GM19395 (cell line): ENCODE data around the gene WDR54.
"Not testable (repeated sequence)": the region's sequence is repeated elsewhere in the genome, so short reads cannot be mapped to it uniquely, and the experiment has no call there.

Source experiments
- ATAC-seq: cut with Tn5 transposase; IDR thresholded peaks from one replicate; pipeline ENCODE4 v1.9.1; 2021; ENCODE audit warnings: mild to moderate bottlenecking, moderate library complexity; ENCODE audit not compliant: unreplicated experiment

The WDR54 gene

GRCh38 chr2:74427551-74427950 lies 6.0 kb downstream of the WDR54 start:
- ATAC-seq, result no peak

DNA sequence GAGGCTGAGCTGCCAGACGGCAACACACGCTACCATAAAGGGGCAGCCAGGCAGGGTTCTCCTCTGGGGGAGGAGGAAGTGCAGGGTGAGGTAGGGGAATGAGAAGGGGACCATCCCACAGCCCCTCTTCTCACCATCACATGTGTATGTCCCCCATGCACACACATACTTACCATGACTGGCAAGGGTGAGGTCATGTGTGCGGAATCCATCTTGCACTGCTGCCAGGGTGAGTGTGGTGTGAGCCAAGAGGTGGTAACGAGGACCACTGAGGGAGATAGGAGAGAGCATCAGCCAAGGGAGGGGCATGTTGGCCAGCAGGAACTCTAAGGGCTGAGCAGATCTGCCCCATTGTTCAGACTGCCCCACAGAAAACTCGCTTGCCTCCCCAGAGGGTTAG lies 7.1 kb downstream of the WDR54 start:
- no peak for ATAC-seq

DNA sequence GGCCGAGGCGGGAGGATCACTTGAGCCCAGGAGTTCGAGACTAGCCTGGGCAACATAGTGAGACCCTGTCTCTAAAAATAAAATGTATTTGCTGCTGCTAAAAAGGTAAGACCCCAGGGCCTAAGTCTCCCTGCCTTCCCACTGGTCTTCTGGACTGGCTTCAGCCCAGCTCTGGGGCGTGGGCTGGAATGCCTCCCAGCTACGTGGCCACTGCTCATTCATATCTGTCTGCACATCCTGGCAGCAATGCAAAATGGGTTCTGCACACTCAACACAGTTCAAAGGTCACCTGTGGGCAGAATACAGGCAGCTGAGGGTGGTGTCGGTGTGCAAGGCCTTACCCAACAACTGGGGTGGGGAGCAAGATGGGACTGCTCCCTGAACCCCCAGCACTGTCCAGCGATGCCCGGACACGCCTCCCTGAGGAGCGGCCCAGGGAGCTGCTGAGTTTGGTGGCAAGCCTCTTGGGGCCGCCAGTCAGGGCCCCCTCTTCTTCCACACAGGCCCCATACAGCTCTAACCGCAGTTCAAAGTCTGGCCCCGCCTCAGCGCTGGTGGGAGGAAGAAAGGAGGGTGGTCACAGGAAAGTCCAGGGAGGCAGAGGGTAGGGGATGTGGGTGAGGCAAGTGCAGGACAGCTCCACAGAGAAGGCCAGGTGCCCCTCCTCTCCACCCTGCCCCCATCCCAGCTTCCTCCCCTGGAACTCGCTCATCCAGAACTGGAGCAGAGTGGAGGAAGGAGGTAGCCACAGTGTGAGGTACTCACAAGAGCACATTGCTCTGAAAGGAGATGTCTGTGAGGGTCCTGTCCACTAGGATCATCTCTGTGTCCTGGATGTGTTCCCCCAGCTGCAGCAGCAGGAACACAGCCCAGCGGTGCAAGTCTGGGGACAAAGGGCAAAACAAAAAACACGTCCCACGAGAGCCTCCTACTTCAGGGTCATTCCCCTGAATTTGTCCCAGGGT lies 8.2 kb downstream of the WDR54 start:
- ATAC-seq, result no peak

DNA sequence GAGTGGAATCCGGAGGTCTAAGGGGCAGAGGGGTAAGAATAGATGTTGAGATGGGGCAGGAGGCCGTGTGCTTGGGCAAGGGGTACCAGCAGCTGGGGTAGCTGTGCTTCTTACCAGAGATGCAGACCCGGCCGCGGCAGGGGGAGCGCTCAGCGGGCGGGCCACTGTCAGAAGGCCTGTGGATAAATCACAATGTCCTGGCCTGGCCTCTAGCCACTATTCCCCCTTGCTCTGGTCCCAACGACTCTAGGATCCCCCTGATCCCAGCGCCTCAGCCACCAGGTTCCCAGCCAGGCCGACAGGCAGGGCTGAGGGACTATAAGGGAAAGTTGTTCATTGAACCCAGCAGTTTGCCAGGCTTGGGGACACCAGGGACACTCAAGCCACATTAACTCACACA lies 9.0 kb downstream of the WDR54 start:
- no peak for ATAC-seq

DNA sequence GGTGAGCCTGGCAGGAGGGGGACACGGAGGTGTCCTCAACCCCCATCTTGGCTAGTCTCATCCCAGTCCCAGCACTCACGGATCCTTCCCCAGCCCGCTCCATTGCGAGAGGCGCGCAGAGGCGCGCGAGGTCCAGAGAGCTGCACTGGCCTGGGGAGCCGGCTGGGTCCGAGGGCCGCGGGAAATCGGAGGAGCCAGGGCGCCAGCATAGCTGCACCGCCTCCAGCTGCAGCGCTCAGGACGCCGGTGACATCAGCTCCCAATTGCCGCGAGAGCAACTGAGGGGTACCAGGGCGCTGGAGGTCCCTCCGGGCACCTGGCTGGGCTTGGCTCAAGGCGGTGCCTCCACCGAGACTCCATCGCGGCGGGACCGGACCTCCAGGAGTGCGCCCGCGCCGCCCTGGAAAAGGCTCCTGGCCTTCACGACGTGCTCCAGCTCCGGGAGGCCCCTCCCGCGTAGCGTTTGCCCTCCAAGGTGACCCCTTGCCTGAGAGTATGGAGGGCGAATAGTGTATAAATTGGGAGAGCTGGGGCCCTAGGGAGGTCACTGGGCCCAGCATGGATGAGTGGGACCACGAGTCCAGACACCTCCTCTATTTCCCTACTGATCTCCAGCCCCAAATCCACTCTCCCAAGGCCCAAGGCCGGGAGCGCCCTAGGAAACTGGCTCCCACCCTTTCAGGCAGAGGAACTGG lies 14.7 kb downstream of the WDR54 start:
- ATAC-seq, result no peak

DNA sequence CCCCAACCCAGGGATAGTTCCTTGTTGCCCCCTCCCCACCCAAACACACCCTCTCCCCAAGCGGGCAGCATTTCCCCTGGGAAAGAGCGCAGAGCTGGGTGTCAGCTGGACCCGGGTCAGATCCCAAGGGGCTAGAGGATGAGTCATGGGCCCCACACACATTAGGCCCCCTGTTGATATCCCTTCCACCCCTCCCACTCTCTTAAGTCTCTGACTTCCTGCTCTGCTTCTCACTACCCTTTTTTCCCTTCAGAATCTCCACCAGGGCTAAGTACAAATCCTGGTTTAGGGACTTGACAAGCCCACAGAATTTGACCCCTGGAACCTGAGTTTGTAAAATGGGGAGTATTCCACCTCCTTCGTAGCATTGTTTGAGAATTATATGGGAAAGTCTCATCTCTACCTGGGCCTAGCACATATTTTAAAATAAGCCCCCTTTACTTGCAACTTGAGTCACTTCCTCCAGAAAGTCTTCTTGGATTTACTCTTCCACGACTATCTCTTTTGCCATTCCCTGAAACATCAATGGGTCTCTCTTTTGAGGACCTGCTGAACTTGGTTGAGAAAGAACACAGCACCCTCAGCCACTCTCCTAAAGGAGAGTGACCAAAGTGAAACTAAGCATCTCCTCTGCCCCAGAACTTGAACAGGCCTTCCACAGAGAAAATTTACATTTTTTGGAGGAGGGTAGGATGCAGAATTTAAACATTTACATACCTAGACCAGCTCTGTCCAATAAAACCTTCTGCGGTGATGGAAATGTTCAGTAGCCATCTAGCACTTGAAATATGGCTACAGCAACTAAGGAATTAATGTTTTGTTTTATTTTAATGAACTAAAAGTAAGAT lies 15.5 kb downstream of the WDR54 start:
- no peak for ATAC-seq

DNA sequence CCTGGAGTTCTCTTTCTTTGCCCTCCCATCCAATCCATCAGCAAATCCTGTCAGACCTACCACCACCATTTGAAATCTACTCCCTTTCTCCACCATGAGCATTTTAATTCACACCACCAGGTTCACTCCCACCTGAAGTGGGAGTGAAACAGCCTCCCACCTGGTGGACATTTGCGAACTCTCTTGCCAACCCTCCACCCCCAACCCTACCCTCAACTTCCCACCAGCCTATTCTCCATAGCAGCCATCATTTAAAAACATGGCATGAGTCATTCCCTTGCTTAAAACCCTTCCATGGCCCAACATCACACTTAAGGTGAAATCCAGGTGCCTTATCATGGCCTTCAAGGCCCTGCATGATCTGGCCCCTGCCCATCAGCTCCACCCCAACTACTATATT lies 16.7 kb downstream of the WDR54 start:
- no peak for ATAC-seq

GRCh38 chr2:74439373-74439772 lies 17.8 kb downstream of the WDR54 start:
- ATAC-seq, result no peak

GRCh38 chr2:74439803-74440377 lies 18.4 kb downstream of the WDR54 start:
- ATAC-seq, result no peak

- peak; percentile 83 for ATAC-seq
These were observed 19.0 kb downstream of the WDR54 start for GRCh38 chr2:74440378-74441169.

DNA sequence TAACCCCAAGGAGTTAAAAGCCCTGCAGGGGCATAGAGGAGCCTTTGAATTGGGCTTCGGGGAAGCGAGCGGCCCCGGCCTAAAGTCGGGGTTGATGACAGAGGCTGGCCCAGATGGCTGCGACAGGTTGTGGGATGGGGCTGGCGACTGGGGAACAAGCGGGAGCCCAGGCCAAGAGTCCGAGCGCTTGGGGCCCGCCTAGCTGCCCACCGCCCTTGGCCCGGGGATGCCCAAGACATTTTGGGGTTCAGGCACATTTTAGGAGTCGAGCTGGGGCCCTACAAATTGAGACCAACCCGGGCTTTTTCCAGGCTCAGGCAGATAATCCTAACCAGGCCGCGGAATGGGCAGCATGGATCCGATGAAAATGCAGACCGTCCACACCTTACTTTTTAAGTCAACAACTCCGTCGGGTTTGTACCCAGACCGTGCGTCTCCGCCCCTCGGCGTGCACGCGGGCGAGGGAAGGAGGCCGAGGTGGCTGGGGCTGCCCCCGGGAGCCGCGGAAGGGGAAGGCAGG lies 19.7 kb downstream of the WDR54 start:
- ATAC-seq, result no peak

GRCh38 chr2:74441690-74442482 lies 20.4 kb downstream of the WDR54 start, which contains the start of gene RTKN:
RTKN (minus strand) TSS chr2:74441937; CDS start chr2:74441816, 121 bp downstream.
- ATAC-seq, result no peak

- ATAC-seq, result not testable (repeated sequence)
These were observed 21.2 kb downstream of the WDR54 start for GRCh38 chr2:74442483-74443297.

DNA sequence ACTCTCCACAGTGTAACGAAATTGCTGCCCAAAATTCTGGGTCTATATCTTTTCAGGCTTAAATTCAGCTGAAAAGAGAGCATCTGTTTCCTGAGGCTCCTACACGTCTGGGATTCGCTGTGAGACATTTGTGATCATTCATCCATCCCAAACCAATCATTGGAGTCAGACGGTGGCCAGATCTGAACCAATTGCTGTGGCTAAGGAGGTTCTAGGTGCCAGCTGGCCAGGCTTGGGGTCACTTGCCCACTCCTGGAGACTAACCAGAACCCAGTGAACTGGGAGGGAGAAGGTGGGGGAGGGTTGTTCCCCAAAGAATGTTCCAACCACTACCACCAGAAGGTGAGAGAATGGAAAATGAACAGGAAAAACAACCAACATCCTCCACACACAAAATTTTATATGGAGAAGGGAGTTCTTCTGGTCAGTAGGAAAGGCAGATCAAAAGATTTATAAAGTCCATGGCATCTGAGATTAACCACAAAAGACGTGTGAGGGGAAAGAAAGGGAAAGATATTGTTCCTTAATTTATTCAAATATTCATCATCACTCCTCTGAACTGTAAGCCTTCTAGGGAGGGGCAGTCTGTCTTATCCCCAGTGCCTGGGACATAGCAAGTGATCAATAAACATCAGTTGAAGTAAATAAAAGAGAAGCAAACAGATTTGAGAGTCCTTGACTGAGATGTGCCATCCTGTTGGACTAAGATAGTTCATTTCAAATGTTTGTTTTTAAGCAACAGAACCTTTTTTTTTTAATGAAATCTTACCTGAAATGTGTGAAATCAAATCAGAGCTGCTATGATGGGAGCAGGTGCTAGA lies 23.2 kb downstream of the WDR54 start:
- no peak for ATAC-seq

DNA sequence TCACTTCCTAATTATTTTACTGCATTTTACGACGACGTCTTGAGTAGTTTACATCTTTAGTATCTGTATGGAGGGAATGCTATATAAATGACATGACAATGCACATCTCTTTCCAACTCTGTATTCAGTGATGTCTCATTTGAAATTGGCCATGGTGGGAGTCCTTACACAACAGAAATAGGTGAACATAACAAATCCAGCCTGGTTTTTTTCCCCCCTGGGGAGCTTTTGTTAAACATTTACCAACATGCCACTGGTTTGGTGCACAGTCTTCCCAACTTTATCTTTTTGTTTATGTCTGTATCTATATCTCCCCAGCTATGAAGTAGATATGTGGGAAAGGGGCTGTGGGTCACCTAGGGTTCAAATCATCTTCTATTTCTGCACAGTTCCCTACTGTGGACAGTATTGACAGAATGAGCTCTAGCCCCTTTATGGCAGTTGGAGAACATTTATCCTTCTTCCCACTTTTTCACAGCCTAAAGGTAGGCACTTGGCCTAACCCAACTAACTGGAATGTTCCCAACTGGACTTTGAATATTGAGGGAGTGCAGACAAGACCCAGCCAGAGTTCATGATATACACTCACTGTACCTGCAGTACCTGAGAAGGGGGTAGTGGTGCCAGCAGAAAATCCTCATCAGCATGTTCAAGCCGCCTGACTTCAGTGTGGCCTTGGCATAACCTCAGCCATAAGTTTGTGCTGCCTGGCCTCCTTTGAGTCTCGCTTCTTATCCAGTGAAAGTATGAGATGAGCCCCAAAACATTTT lies 25.9 kb downstream of the WDR54 start:
- ATAC-seq, result no peak

DNA sequence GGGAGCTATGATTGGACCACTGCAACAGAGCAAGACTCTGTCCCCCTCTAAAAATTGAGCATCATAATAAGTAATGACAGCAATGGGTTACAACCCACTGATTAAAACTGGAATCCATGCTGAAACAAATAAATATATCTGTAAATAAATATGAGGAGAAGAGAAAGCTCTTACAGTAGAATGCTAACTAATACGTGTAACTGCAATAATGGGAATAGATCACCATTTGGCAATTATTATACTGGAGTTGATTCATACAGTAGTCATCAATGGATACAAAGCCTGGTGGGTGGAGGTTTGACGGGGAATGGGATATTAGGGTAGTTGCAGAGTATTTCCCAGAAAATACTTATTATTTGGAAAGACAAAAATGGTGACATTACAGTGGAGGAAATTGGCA lies 27.2 kb downstream of the WDR54 start:
- ATAC-seq, result no peak
